22Rv1 (cell line): ENCODE data around the gene AGTRAP.

Experiments
- H3K27ac ChIP-seq: fragments of 450-650 bp; 2 replicates; pipeline ENCODE4 v1.5.1; 2017
- CTCF ChIP-seq: fragments of 450-650 bp; IDR thresholded peaks from 2 replicates; pipeline ENCODE4 v1.5.1; 2017; ENCODE audit warnings: mild to moderate bottlenecking
- ZFX ChIP-seq: fragments of 450-650 bp; IDR thresholded peaks from 2 replicates; pipeline ENCODE4 v1.6.1; 2017; ENCODE audit warnings: antibody characterized with exemption, borderline replicate concordance

Gene AGTRAP

GRCh38 chr1:11778844-11779623 lies 43.1 kb downstream of the AGTRAP start:
- no peak overlapping the region for H3K27ac ChIP-seq
- no peak for TF ChIP-seq CTCF
- no peak for TF ChIP-seq ZFX

GRCh38 chr1:11779715-11780379 lies 43.9 kb downstream of the AGTRAP start:
- TF ChIP-seq ZFX: no peak
- no peak for TF ChIP-seq CTCF
- no peak overlapping the region for H3K27ac ChIP-seq

GRCh38 chr1:11780380-11781147 lies 44.6 kb downstream of the AGTRAP start:
- H3K27ac ChIP-seq: no peak overlapping the region
- TF ChIP-seq ZFX (no peak), CTCF (no peak)

GRCh38 chr1:11781297-11781696 lies 45.4 kb downstream of the AGTRAP start:
- no peak overlapping the region for H3K27ac ChIP-seq
- TF ChIP-seq ZFX (no peak), CTCF (no peak)

GRCh38 chr1:11782127-11782708 lies 46.3 kb downstream of the AGTRAP start:
- no peak overlapping the region for H3K27ac ChIP-seq
- TF ChIP-seq CTCF: no peak
- TF ChIP-seq ZFX: no peak

- no peak overlapping the region for H3K27ac ChIP-seq
- TF ChIP-seq CTCF (no peak), ZFX (no peak)
These were observed 47.6 kb downstream of the AGTRAP start for GRCh38 chr1:11783556-11783955.
